Esophagus muscularis mucosa (tissue), 4 donors: ENCODE measurements around the gene CFAP206.

ENCODE experiments used
- EP300 ChIP-seq: sonication (generic); formaldehyde crosslinking; IDR thresholded peaks from one replicate; pipeline ENCODE4 v1.6.1; 2017; ENCODE audit warnings: antibody characterized with exemption
- POLR2A ChIP-seq: fragments of 450-650 bp; IDR thresholded peaks from one replicate; pipeline ENCODE4 v1.6.1; 2017; ENCODE audit warnings: antibody characterized with exemption, moderate library complexity, mild to moderate bottlenecking, low read depth
- POLR2AphosphoS5 ChIP-seq, 2 donors: sonication (generic); formaldehyde crosslinking; IDR thresholded peaks; one replicate each; pipeline ENCODE4 v1.6.1; 2017; ENCODE audit warnings: antibody characterized with exemption in 2 of 2
- TF ChIP-seq, protein P1 (sequence below), 3 experiments: fragments of 200-600 bp in 2 of 3; fragments of 450-650 bp in 1 of 3; sonication (generic) in 2 of 3; IDR thresholded peaks; one replicate each; pipeline ENCODE4 v1.5.1; 2017 to 2019; ENCODE audit warnings: antibody characterized with exemption in 3 of 3, mild to moderate bottlenecking in 2 of 3, moderate library complexity in 1 of 3

DNA sequence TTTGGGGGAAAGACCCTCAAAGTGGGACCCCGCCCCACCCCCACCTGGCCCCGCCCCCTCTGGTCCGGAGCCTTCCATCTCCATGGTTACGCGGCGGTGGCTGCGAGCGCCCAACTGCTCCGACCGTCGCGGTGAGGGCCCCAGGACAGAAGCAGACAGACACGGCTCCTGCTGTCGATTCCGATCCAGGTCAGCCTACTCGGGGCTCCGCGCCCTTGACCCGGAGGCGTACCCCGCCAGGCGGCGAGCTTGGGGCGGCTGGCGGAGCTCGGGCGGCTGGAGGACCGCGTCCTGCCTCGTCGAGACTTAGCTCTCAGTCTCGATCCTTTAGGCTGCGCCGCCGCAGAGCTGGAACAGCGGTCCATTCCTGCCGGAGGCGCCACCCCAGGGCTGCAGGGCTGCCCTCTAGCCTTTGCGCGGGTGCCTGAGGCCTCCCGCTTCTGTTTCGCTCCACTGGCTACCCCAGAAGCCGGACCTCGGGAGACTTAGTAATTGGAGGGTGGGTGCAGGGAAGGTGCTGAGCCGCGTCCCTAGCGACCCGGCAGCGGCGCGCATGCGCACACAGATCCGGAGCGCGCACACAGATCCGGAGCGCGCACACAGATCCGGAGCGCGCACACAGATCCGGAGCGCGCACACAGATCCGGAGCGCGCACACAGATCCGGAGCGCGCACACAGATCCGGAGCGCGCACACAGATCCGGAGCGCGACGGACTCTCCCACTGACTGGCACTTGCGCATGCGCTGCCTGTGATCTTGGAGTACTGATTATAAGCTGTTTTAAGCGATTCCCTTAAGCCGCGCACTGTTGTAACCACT, at the start of gene CFAP206:
- TF ChIP-seq, protein P1, sequence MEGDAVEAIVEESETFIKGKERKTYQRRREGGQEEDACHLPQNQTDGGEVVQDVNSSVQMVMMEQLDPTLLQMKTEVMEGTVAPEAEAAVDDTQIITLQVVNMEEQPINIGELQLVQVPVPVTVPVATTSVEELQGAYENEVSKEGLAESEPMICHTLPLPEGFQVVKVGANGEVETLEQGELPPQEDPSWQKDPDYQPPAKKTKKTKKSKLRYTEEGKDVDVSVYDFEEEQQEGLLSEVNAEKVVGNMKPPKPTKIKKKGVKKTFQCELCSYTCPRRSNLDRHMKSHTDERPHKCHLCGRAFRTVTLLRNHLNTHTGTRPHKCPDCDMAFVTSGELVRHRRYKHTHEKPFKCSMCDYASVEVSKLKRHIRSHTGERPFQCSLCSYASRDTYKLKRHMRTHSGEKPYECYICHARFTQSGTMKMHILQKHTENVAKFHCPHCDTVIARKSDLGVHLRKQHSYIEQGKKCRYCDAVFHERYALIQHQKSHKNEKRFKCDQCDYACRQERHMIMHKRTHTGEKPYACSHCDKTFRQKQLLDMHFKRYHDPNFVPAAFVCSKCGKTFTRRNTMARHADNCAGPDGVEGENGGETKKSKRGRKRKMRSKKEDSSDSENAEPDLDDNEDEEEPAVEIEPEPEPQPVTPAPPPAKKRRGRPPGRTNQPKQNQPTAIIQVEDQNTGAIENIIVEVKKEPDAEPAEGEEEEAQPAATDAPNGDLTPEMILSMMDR (IDR thresholded peaks at IDR 0.05): no peak
- TF ChIP-seq EP300: no peak
- TF ChIP-seq POLR2A: no peak
- TF ChIP-seq POLR2AphosphoS5 (IDR thresholded peaks at IDR 0.05): peak; percentile 26 to 38
